Peyer's patch (tissue), 4 donors: ENCODE results near the gene SZT2.

ENCODE experiments used
- POLR2A ChIP-seq, 2 donors: fragments of 450-650 bp; IDR thresholded peaks; one replicate each; pipeline ENCODE4 v1.5.1; 2017; ENCODE audit warnings: antibody characterized with exemption in 2 of 2, mild to moderate bottlenecking in 2 of 2, moderate library complexity in 2 of 2
- TF ChIP-seq, protein P1 (sequence below), 6 experiments: fragments of 450-650 bp in 4 of 6; fragments of 200-600 bp in 2 of 6; sonication (generic) in 1 of 6; IDR thresholded peaks; one replicate each; pipeline ENCODE4 v1.5.1; 2017 to 2019; ENCODE audit warnings: antibody characterized with exemption in 6 of 6, mild to moderate bottlenecking in 3 of 6, moderate library complexity in 1 of 6

- TF ChIP-seq POLR2A (IDR thresholded peaks at IDR 0.05): no peak
- TF ChIP-seq, protein P1, sequence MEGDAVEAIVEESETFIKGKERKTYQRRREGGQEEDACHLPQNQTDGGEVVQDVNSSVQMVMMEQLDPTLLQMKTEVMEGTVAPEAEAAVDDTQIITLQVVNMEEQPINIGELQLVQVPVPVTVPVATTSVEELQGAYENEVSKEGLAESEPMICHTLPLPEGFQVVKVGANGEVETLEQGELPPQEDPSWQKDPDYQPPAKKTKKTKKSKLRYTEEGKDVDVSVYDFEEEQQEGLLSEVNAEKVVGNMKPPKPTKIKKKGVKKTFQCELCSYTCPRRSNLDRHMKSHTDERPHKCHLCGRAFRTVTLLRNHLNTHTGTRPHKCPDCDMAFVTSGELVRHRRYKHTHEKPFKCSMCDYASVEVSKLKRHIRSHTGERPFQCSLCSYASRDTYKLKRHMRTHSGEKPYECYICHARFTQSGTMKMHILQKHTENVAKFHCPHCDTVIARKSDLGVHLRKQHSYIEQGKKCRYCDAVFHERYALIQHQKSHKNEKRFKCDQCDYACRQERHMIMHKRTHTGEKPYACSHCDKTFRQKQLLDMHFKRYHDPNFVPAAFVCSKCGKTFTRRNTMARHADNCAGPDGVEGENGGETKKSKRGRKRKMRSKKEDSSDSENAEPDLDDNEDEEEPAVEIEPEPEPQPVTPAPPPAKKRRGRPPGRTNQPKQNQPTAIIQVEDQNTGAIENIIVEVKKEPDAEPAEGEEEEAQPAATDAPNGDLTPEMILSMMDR (IDR thresholded peaks at IDR 0.05): no peak
These were observed 49.1 kb upstream of the SZT2 start for GRCh38 chr1:43340559-43340958.
